C4-2B (cell line): ENCODE measurements around the gene NAGK.
"Not testable (repeated sequence)": the region's sequence is repeated elsewhere in the genome, so short reads cannot be mapped to it uniquely, and the experiment has no call there.

Source experiments
- ZFX ChIP-seq: fragments of 450-650 bp; IDR thresholded peaks from 2 replicates; pipeline ENCODE4 v1.6.1; 2017
- TF ChIP-seq, protein P1 (sequence below): fragments of 450-650 bp; conservative IDR thresholded peaks from 2 replicates; pipeline ENCODE4 v1.5.1; 2017; ENCODE audit warnings: mild to moderate bottlenecking

DNA sequence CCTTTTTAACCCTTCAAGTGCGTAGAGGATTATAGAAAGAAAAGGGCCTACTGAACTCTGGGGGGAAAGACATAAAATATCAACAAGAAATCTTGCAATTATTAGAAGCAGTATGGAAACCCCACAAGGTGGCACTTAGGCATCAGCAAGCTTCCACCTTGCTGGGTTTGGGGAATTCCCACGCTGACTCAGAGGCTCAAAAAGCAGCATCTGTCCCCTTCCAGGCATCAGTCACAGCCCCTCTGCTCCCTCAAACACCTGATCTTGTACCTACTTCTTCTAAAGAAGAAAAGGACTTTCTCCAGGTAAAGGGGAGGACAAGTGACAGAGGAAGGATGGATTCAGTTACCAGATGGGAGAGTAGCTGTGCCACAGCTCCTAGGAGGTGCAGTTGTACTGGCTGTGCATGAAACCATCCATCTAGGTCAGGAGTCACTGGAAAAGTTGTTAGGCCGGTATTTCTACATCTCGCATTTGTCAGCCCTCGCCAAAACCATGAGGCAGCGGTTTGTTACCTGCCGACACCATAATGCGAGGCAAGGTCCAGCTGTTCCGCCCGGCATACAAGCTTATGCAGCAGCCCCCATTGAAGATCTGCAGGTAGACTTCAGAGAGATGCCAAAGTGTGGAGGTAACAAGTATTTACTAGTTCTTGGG, 18.6 kb upstream of the NAGK start:
- TF ChIP-seq, protein P1, sequence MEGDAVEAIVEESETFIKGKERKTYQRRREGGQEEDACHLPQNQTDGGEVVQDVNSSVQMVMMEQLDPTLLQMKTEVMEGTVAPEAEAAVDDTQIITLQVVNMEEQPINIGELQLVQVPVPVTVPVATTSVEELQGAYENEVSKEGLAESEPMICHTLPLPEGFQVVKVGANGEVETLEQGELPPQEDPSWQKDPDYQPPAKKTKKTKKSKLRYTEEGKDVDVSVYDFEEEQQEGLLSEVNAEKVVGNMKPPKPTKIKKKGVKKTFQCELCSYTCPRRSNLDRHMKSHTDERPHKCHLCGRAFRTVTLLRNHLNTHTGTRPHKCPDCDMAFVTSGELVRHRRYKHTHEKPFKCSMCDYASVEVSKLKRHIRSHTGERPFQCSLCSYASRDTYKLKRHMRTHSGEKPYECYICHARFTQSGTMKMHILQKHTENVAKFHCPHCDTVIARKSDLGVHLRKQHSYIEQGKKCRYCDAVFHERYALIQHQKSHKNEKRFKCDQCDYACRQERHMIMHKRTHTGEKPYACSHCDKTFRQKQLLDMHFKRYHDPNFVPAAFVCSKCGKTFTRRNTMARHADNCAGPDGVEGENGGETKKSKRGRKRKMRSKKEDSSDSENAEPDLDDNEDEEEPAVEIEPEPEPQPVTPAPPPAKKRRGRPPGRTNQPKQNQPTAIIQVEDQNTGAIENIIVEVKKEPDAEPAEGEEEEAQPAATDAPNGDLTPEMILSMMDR = not testable (repeated sequence)
- not testable (repeated sequence) for TF ChIP-seq ZFX
